PFSK-1 (cell line): ENCODE results near the gene DPF3.

Experiments
- POLR2AphosphoS5 ChIP-seq: IDR thresholded peaks from 2 replicates; pipeline ENCODE4 v1.6.1; 2012; ENCODE audit warnings: low read depth, mild to moderate bottlenecking, control low read depth, low read length, moderate library complexity
- REST ChIP-seq, 2 experiments: IDR thresholded peaks; 2 replicates each; pipeline versions ENCODE4 v1.6.1 to v1.8.0; 2011 to 2012; ENCODE audit warnings: low read depth in 2 of 2, low read length in 2 of 2, control low read depth in 1 of 2, inconsistent platforms in 1 of 2, mild to moderate bottlenecking in 1 of 2, moderate library complexity in 1 of 2; ENCODE audit not compliant: insufficient read depth in 1 of 2
- SIN3A ChIP-seq: IDR thresholded peaks from 2 replicates; pipeline ENCODE4 v1.6.1; 2012; ENCODE audit warnings: mild to moderate bottlenecking, low read length, moderate library complexity, borderline replicate concordance; ENCODE audit not compliant: insufficient read depth
- TAF1 ChIP-seq: IDR thresholded peaks from 2 replicates; pipeline ENCODE4 v1.6.1; 2012; ENCODE audit warnings: low read length, control low read depth, borderline replicate concordance; ENCODE audit not compliant: insufficient read depth

GRCh38 chr14:72594099-72594901, 299.6 kb downstream of the DPF3 start:
- TF ChIP-seq POLR2AphosphoS5 = no peak
- no peak for TF ChIP-seq REST (IDR thresholded peaks at IDR 0.05; ENCODE audit: insufficient read depth in 1 of 2, low read depth in 2 of 2, low read length in 2 of 2)
- TF ChIP-seq SIN3A = no peak
- no peak for TF ChIP-seq TAF1
